HCT116 (cell line): ENCODE data around the gene ASB4. TPM values are rescaled to one million over a fixed set of nuclear protein-coding genes. Genes with fewer than 3 reads are reported as not detected.

Experiments
- ATAC-seq: fragments of 200-7000 bp; cut with Tn5 transposase; 2 replicates; pipeline ENCODE4 v1.9.1; 2020; ENCODE audit warnings: mild to moderate bottlenecking, moderate library complexity
- BruUV-seq: library from RNA; stranded (reverse); fragments of 400-500 nt; replicated peaks from 2 replicates; lab custom pipeline; 2021; lab: Mats Ljungman, UMichigan
- CTCF ChIA-PET: fragments of 300-600 bp; sonication (Branson Sonifier 250); formaldehyde crosslinking; loops from one replicate; lab custom pipeline; 2021; ENCODE audit warnings: antibody characterized with exemption; lab: Charles Lee
- POLR2A ChIA-PET: fragments of 300-600, 350-600 bp; sonication (Branson Sonifier 250); formaldehyde crosslinking; loops from one replicate; lab custom pipeline; 2021; ENCODE audit warnings: antibody characterized with exemption; lab: Charles Lee
- RAD21 ChIA-PET, 2 experiments: fragments of 300-600 bp; sonication (Branson Sonifier 250); formaldehyde crosslinking; loops; one replicate each; lab custom pipeline; 2023; ENCODE audit warnings: low total read pairs in 2 of 2; ENCODE audit not compliant: uncharacterized antibody in 2 of 2, unreplicated experiment in 2 of 2, low non-redundant PET in 1 of 2; lab: Charles Lee
- DNase-seq: peaks from one replicate; pipeline ENCODE4 v3.0.0-alpha.2; 2010; ENCODE audit warnings: low read depth, low spot score
- H2AFZ ChIP-seq: fragments of 200-600 bp; shearing (Covaris generic), sonication (generic); 2 replicates; pipeline ENCODE4 v1.6.1; 2017; ENCODE audit warnings: low read depth, mixed run types, mixed read lengths, antibody characterized with exemption, low read length; ENCODE audit not compliant: poor library complexity, severe bottlenecking
- H3K27ac ChIP-seq: 2 replicates; pipeline ENCODE4 v1.5.1; 2012; ENCODE audit warnings: low read depth, low read length
- H3K27me3 ChIP-seq: fragments of 200-600 bp; sonication (generic); 2 replicates; pipeline ENCODE4 v1.6.1; 2016; ENCODE audit warnings: mixed run types, low read length, mixed read lengths; ENCODE audit not compliant: insufficient read depth
- H3K36me3 ChIP-seq, 2 experiments: fragments of 200-500 bp in 1 of 2; fragments of 200-600 bp in 1 of 2; sonication (Bioruptor generic) in 1 of 2; sonication (generic) in 1 of 2; 2 replicates each; pipeline versions ENCODE4 v1.5.1 to v1.6.1; 2014 to 2016; ENCODE audit warnings: low read length in 2 of 2, inconsistent platforms in 1 of 2, mixed read lengths in 1 of 2, mixed run types in 1 of 2; ENCODE audit not compliant: insufficient read depth in 2 of 2, control insufficient read depth in 1 of 2
- H3K4me1 ChIP-seq, 2 experiments: fragments of 200-600 bp in 1 of 2; sonication (generic) in 1 of 2; 2 replicates each; pipeline versions ENCODE4 v1.5.1 to v1.6.1; 2012 to 2017; ENCODE audit warnings: low read length in 2 of 2, inconsistent platforms in 1 of 2, mild to moderate bottlenecking in 1 of 2, mixed read lengths in 1 of 2, mixed run types in 1 of 2, moderate library complexity in 1 of 2; ENCODE audit not compliant: insufficient read depth in 2 of 2, control insufficient read depth in 1 of 2
- H3K4me2 ChIP-seq: fragments of 200-600 bp; sonication (generic); 2 replicates; pipeline ENCODE4 v1.6.1; 2017; ENCODE audit warnings: mixed run types, low read length, mixed read lengths
- H3K4me3 ChIP-seq, 2 experiments: fragments of 200-600 bp in 1 of 2; sonication (generic) in 1 of 2; replicated peaks in 1 of 2; 2 replicates each; pipeline ENCODE4 v1.5.1; 2011 to 2016; ENCODE audit warnings: low read length in 2 of 2, control low read depth in 1 of 2, low read depth in 1 of 2, mild to moderate bottlenecking in 1 of 2, mixed read lengths in 1 of 2, mixed run types in 1 of 2
- H3K79me2 ChIP-seq: fragments of 200-600 bp; sonication (generic); 2 replicates; pipeline ENCODE4 v1.6.1; 2017; ENCODE audit warnings: mild to moderate bottlenecking, mixed run types, low read length, moderate library complexity, mixed read lengths; ENCODE audit not compliant: insufficient read depth
- H3K9ac ChIP-seq: fragments of 200-600 bp; sonication (generic); 2 replicates; pipeline ENCODE4 v1.6.1; 2016; ENCODE audit warnings: low read length, mixed read lengths
- H3K9me2 ChIP-seq: fragments of 200-600 bp; sonication (generic), shearing (Covaris generic); 2 replicates; pipeline ENCODE4 v1.6.1; 2017; ENCODE audit warnings: mixed run types, mild to moderate bottlenecking, moderate library complexity; ENCODE audit not compliant: insufficient read depth
- H3K9me3 ChIP-seq, 2 experiments: fragments of 200-500 bp in 1 of 2; fragments of 200-600 bp in 1 of 2; sonication (Bioruptor generic) in 1 of 2; sonication (generic) in 1 of 2; 2 replicates each; pipeline ENCODE4 v1.6.1; 2014 to 2017; ENCODE audit warnings: low read length in 2 of 2, mixed read lengths in 2 of 2, inconsistent platforms in 1 of 2, low read depth in 1 of 2, mild to moderate bottlenecking in 1 of 2, mixed run types in 1 of 2, moderate library complexity in 1 of 2; ENCODE audit not compliant: control insufficient read depth in 1 of 2, insufficient read depth in 1 of 2
- H4K20me1 ChIP-seq: fragments of 200-600 bp; sonication (generic), shearing (Covaris generic); 2 replicates; pipeline ENCODE4 v1.6.1; 2017; ENCODE audit warnings: mixed run types, mild to moderate bottlenecking, moderate library complexity; ENCODE audit not compliant: insufficient read depth
- CBX3 ChIP-seq: IDR thresholded peaks from 2 replicates; pipeline ENCODE4 v1.6.1; 2012; ENCODE audit warnings: low read depth
- ELF1 ChIP-seq: IDR thresholded peaks from 2 replicates; pipeline ENCODE4 v1.6.1; 2012; ENCODE audit warnings: low read depth, borderline replicate concordance
- EZH2 ChIP-seq: fragments of 200-600 bp; sonication (generic); IDR thresholded peaks from 2 replicates; pipeline ENCODE4 v1.6.1; 2017; ENCODE audit warnings: antibody characterized with exemption, mixed run types
- EZH2phosphoT487 ChIP-seq: fragments of 200-600 bp; IDR thresholded peaks from 2 replicates; pipeline ENCODE4 v1.6.1; 2018; ENCODE audit warnings: antibody characterized with exemption, borderline replicate concordance
- JUND ChIP-seq: IDR thresholded peaks from 2 replicates; pipeline ENCODE4 v1.6.1; 2012
- SIN3A ChIP-seq: IDR thresholded peaks from 2 replicates; pipeline ENCODE4 v1.6.1; 2012; ENCODE audit warnings: low read depth
- TCF7L2 ChIP-seq: IDR thresholded peaks from 2 replicates; pipeline ENCODE4 v1.7.0; 2011; ENCODE audit warnings: borderline replicate concordance, inconsistent platforms; ENCODE audit not compliant: insufficient read depth, insufficient read length; ENCODE audit errors: extremely low read depth
- intact Hi-C: fragments of 100-400 bp; cut with micrococcal nuclease; formaldehyde crosslinking; loops from 2 replicates; pipeline ENCODE4 v1.10.0; 2022
- total RNA-seq: library from RNA; stranded (reverse); gene quantifications from one replicate; pipeline ENCODE4 v1.2.1, GENCODE V29; 2021; ENCODE audit not compliant: unreplicated experiment
- TF ChIP-seq, protein P1 (sequence below): IDR thresholded peaks from 2 replicates; pipeline ENCODE4 v1.6.1; 2011; ENCODE audit warnings: mild to moderate bottlenecking, low read length, moderate library complexity; ENCODE audit not compliant: insufficient replicate concordance; ENCODE audit errors: extremely low read depth

Gene ASB4
- total RNA-seq, 1 experiment from 2014 or later: 0.12 TPM

DNA sequence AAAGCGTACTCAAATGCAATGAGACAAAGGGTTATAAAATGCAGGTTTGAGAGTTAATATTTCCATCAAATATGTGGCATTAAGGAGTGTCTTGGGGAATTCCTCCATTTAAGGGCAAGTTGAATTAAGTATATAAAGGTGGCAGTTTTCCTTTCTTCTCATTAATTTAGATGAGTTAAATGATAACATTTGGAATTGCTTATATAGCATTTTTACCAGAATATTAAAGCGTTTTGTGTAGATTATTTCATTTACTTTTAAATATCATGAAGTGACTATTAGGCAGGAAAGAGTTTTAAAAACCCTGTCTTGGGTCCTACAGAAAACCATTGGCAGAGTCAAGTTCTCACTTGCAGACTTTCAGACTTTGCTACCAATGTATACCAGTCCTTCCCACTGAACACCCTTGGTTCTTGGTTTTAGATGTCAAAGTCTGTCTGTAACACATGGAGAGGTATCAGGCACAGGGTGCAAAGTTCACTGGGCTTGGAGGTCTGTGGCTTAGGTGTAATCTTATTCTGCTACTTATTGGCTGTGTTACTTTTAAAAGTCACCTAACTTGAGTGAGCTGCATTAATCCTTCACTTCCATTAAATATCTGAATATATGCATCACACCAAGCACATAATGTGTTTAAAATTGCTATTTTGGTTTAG lies 51.0 kb downstream of the ASB4 start:
- ATAC-seq: no peak
- Histone ChIP-seq H3K36me3 (no peaks in the 10 kb centered on the region), H3K27ac (no peak overlapping the region), H3K4me1 (no peaks in the 10 kb centered on the region), H3K9me3 (no peaks in the 10 kb centered on the region), H2AFZ (no peak overlapping the region), H4K20me1 (no peaks in the 10 kb centered on the region), H3K9ac (no peak overlapping the region), H3K79me2 (no peaks in the 10 kb centered on the region), H3K4me3 (no peak overlapping the region), H3K4me2 (no peak overlapping the region), H3K9me2 (no peaks in the 10 kb centered on the region), H3K27me3 (no peaks in the 10 kb centered on the region)
- no TSS peak for BruUV-seq
- RAD21 ChIA-PET: no interaction called here
- CTCF ChIA-PET: no interaction called here
- POLR2A ChIA-PET: no interaction called here
- no peak for DNase-seq
- TF ChIP-seq SIN3A (no peak), JUND (no peak), EZH2phosphoT487 (no peak), EZH2 (no peak), TCF7L2 (no peak), ELF1 (no peak), CBX3 (no peak)
- TF ChIP-seq, protein P1, sequence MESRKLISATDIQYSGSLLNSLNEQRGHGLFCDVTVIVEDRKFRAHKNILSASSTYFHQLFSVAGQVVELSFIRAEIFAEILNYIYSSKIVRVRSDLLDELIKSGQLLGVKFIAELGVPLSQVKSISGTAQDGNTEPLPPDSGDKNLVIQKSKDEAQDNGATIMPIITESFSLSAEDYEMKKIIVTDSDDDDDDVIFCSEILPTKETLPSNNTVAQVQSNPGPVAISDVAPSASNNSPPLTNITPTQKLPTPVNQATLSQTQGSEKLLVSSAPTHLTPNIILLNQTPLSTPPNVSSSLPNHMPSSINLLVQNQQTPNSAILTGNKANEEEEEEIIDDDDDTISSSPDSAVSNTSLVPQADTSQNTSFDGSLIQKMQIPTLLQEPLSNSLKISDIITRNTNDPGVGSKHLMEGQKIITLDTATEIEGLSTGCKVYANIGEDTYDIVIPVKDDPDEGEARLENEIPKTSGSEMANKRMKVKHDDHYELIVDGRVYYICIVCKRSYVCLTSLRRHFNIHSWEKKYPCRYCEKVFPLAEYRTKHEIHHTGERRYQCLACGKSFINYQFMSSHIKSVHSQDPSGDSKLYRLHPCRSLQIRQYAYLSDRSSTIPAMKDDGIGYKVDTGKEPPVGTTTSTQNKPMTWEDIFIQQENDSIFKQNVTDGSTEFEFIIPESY: no peak
- TF ChIP-seq, all 23 proteins: peak for 0
- intact Hi-C loops: no loop called here
